NCI-H2107 (cell line): ENCODE results near the gene NPC1L1.
"Not testable (repeated sequence)": the region's sequence is repeated elsewhere in the genome, so short reads cannot be mapped to it uniquely, and the experiment has no call there.

ENCODE experiments used
- DNase-seq: peaks from one replicate; lab custom pipeline; 2025; lab: John Stamatoyannopoulos, UW

NPC1L1 gene

GRCh38 chr7:44564606-44565005 is 23.5 kb upstream of the NPC1L1 start:
- DNase-seq, result no peak

GRCh38 chr7:44563171-44563679 is 22.1 kb upstream of the NPC1L1 start:
- DNase-seq, result no peak

- DNase-seq, result not testable (repeated sequence)
These were observed 21.5 kb upstream of the NPC1L1 start for GRCh38 chr7:44562622-44562962.

- DNase-seq, result no peak
These were observed 21.0 kb upstream of the NPC1L1 start for GRCh38 chr7:44561962-44562621.

GRCh38 chr7:44561481-44561880 is 20.4 kb upstream of the NPC1L1 start:
- DNase-seq, result no peak

- DNase-seq, result no peak
These were observed 18.4 kb upstream of the NPC1L1 start for GRCh38 chr7:44559485-44559884.

GRCh38 chr7:44557485-44557884 is 16.4 kb upstream of the NPC1L1 start:
- no peak for DNase-seq

- no peak for DNase-seq
These were observed 14.2 kb upstream of the NPC1L1 start for GRCh38 chr7:44555350-44555749.

GRCh38 chr7:44552473-44553005 is 11.4 kb upstream of the NPC1L1 start:
- not testable (repeated sequence) for DNase-seq

GRCh38 chr7:44549457-44549856 is 8.3 kb upstream of the NPC1L1 start:
- no peak for DNase-seq

- no peak for DNase-seq
These were observed 7.8 kb upstream of the NPC1L1 start for GRCh38 chr7:44548893-44549292.

GRCh38 chr7:44547536-44548231 is 6.6 kb upstream of the NPC1L1 start:
- DNase-seq, result no peak

GRCh38 chr7:44541876-44542610 is 913 bp upstream of the NPC1L1 start:
- DNase-seq, result no peak

GRCh38 chr7:44540592-44541027 is 520 bp downstream of the NPC1L1 start:
- no peak for DNase-seq

GRCh38 chr7:44539669-44540506 is 1.2 kb downstream of the NPC1L1 start:
- no peak for DNase-seq

- no peak for DNase-seq
These were observed 2.1 kb downstream of the NPC1L1 start for GRCh38 chr7:44538798-44539668.

GRCh38 chr7:44538093-44538797 is 2.9 kb downstream of the NPC1L1 start:
- no peak for DNase-seq

- no peak for DNase-seq
These were observed 3.7 kb downstream of the NPC1L1 start for GRCh38 chr7:44537442-44537841.

- DNase-seq, result no peak
These were observed 5.0 kb downstream of the NPC1L1 start for GRCh38 chr7:44536090-44536489.
